Measurements from ENCODE around the gene FOXP3.

DNA sequence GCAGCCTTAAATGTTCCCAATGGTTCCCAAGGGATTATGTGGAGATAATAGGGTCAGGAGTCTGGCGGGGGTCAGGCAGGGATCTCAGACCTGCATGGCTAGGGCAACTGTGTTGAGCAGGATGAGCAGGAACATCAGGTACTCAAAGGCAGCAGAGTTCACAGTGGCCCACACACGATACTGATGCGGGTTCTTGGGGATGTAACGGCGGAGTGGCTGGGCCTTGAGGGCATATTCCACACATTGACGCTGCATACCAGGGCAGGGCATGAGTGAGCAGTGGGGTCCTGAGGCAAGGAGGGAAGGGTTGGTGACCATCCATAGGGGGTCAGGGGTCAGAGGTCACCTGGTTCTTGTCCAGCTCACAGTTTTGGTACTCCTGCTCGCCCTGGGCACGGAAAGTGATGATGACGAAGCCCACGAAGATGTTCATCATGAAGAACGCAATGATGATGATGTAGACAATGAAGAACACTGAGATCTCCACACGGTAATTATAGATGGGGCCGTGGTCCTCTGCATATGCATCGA is 49.4 kb downstream of the FOXP3 start:
- TF ChIP-seq ELF1 (IDR thresholded peaks at IDR 0.05) (no peak), RAD21 (IDR thresholded peaks at IDR 0.05; ENCODE audit: low read length) (no peak)

Data from SK-N-SH (cell line).